ENCODE results near the gene ERI2. TPM values are rescaled to one million over a fixed set of nuclear protein-coding genes. Genes with fewer than 3 reads are reported as not detected.

The ERI2 gene
- total RNA-seq, 4 donors from 2014 or later = 14.7 to 61.0 (median 21.6) TPM

GRCh38 chr16:20765732-20766131 is 40.5 kb downstream of the ERI2 start:
- TF ChIP-seq, protein P1, sequence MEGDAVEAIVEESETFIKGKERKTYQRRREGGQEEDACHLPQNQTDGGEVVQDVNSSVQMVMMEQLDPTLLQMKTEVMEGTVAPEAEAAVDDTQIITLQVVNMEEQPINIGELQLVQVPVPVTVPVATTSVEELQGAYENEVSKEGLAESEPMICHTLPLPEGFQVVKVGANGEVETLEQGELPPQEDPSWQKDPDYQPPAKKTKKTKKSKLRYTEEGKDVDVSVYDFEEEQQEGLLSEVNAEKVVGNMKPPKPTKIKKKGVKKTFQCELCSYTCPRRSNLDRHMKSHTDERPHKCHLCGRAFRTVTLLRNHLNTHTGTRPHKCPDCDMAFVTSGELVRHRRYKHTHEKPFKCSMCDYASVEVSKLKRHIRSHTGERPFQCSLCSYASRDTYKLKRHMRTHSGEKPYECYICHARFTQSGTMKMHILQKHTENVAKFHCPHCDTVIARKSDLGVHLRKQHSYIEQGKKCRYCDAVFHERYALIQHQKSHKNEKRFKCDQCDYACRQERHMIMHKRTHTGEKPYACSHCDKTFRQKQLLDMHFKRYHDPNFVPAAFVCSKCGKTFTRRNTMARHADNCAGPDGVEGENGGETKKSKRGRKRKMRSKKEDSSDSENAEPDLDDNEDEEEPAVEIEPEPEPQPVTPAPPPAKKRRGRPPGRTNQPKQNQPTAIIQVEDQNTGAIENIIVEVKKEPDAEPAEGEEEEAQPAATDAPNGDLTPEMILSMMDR (IDR thresholded peaks at IDR 0.05; ENCODE audit: low read depth) = no peak

DNA sequence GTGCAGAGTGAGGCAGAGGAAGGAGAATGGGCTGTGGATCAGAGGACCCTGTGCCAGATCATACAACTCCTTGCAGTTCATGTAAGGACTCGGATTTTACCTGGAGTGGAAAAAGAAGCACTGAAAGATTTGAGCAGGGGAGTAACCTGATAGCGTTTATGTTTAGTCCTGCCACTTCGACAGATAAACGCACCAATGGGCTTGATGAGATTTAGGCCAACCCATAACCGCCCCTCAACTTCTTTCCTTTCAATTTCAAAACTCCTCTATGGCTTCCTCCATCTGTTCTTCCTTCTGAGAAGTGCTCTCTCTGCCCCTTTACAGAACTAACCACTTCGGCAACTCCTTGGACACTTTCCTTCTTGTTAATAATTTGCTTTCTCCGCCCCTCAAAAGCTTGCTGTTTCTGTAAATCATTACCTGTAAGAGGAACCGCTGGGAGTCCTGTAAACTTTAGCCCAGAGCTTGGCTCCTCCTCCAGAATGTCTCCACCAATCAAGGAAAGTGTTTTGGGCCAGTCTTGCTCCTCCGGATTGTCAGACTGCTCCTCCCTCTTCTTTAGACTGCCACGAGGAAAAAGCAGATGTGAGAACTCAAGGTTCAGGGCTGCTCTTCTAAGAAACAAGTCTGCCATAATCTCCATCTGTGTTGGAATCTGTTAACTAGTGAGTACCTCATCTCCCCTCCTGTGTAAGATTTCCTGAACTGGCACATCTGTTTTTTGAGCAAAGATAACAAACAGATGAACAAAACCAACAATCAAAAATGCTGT is 42.6 kb downstream of the ERI2 start, which contains the start of gene ACSM3:
Gene ACSM3 (plus strand): TSS at position 554 of the 772 bp plus-strand sequence. CDS start 6,021 bp downstream, outside the sequence.
- TF ChIP-seq, protein P1 (IDR thresholded peaks at IDR 0.05; ENCODE audit: low read depth) = no peak

DNA sequence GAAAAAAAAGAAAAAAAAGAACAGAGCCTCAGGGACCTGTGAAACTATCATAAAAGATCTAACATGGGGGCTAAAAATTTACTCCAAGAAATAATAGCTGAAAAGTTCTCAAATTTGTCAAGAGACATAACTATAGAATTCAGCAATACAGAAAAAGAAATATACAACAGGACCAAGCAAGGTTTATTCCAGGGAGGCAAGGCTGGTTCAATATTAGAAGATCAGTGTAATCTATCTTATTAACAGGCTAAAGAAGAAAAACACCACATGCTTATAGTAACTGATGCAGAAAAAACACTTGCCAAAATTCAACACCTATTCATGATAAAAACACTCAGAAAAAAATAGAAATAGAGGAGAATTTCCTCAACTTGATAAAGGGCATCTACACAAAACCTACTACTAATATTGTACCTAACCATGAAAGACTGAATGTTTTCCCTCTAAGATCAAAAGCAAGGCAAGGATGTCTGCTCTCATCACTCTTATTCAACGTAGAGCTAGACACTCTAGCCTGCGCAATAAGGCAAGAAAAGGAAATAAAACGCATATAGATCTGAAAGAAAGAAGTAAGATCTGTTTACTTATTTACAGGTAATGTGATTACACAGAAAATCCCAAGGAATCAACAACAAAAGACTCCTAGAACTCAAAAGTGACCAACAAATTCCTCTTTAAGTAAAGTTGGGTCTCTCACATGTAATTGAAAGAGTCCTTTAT is 43.7 kb downstream of the ERI2 start:
- TF ChIP-seq, protein P1 (IDR thresholded peaks at IDR 0.05; ENCODE audit: low read depth) = no peak

GRCh38 chr16:20761175-20761574 is 45.1 kb downstream of the ERI2 start:
- TF ChIP-seq, protein P1 (IDR thresholded peaks at IDR 0.05; ENCODE audit: low read depth) = no peak

DNA sequence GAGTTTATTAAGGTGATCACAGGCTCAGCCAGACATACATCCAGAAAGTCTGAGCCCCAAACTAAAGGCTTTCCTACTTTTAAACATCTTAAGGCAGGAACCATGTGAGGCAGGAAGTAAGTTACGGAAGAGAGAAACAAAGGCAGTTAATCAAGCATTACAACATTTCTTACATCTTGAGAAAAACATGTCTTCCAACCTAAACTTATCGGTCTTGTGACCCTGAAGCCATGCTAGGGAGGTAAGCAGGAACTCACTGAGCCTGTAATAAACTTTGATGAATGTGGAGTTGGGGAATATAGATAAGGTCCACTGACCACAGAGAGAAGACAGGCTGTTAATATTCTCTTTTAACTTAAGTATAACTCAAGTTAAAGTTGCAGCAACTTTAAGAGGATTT is 45.9 kb downstream of the ERI2 start:
- TF ChIP-seq, protein P1 (IDR thresholded peaks at IDR 0.05; ENCODE audit: low read depth) = no peak

DNA sequence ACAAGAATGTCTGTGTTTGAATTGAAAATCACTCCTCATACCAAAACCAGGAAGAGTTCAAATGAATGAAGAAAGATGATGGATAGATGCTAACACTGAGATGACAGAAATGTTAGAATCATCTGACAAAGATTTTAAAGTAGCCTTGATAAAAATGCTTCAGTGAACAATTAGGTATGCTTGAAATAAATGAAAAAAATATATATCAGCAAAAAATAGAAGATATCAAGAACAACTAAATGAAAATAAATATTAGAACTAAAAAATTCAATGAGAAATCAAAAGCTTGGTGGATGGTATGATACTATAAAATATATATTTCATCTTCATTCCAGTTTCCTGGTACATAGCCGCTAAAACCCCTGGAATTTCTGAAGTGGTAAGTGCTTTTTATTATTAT is 51.0 kb downstream of the ERI2 start:
- TF ChIP-seq, protein P1 (IDR thresholded peaks at IDR 0.05; ENCODE audit: low read depth) = no peak

DNA sequence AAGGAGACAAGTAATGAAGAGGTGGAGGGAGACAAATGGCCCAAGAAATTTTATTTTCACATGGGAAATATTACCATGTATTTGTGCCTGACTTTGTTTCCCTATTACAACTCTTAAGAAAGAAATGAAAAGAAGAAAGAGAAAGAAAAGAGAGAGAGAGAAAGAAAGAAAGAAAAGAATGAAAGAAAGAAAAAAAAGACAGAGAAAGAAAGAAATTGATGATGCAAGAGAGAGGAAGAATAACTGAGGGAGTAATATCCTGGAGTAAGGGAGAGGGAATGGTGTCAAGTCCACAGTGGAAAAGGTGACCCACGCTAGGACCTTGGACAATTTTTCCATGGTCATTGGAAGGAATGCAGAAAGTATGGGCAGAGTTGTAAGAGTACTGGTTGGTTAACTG is 52.5 kb downstream of the ERI2 start:
- TF ChIP-seq, protein P1 (IDR thresholded peaks at IDR 0.05; ENCODE audit: low read depth) = no peak
